IPS DF 4.7 (cell line): ENCODE results near the gene CA5B.
"Not testable (repeated sequence)": the region's sequence is repeated elsewhere in the genome, so short reads cannot be mapped to it uniquely, and the experiment has no call there.

Experiments used
- DNase-seq: peaks from one replicate; pipeline ENCODE4 v3.0.0-alpha.2; 2013; ENCODE audit warnings: low spot score; ENCODE audit errors: extremely low read depth

CA5B gene, protein sequence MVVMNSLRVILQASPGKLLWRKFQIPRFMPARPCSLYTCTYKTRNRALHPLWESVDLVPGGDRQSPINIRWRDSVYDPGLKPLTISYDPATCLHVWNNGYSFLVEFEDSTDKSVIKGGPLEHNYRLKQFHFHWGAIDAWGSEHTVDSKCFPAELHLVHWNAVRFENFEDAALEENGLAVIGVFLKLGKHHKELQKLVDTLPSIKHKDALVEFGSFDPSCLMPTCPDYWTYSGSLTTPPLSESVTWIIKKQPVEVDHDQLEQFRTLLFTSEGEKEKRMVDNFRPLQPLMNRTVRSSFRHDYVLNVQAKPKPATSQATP

DNA sequence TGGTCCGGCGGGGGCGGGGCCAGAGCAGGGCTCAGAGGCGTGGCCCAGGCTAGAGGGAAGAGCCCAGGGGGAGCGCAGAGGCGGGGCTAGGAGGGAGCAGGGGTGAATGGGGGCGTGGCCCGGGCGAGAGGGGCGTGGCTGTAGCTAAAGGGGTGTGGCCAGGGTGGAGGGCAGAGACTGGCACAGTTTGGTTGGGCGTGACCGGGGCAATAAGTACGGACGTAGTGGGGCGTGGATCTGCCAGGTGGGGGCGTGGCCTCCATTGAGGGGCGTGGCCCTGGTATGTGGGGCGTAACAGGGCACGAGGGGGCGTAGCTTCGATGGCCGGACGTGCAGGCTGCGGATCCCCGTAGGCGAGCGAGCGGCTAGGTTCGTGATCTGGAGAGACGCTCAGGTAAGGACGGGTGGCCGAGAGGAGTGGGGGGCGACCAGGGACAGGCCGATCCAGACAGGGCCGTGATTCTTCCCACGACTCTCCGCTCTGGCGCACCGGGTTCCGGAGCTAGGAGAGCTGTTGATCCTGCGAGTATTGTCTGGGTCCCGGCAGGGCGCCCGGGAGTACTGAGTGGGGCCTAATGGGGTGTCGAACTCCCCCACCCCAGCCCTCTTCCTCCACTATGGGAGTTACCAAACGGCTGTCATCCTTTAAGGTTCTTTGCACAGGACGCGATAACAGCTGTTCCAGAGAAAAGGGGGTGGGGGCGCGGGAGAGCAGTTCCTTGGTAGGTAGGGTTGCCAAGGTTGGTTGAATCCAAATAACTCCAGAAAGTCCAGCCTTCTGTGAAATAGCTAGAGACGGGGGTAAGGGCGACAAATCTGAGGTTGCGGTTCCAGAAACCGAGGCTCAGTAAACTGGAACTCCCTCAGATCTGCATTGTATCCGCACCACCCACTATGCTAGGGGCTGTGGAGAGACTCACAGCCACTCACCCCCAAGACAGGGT is at the start of gene CA5B:
TSS of gene CA5B (plus strand) at position 312 of the 944 bp plus-strand sequence. CDS start 11,754 bp downstream, outside the sequence.
- DNase-seq = peak; percentile 36

DNA sequence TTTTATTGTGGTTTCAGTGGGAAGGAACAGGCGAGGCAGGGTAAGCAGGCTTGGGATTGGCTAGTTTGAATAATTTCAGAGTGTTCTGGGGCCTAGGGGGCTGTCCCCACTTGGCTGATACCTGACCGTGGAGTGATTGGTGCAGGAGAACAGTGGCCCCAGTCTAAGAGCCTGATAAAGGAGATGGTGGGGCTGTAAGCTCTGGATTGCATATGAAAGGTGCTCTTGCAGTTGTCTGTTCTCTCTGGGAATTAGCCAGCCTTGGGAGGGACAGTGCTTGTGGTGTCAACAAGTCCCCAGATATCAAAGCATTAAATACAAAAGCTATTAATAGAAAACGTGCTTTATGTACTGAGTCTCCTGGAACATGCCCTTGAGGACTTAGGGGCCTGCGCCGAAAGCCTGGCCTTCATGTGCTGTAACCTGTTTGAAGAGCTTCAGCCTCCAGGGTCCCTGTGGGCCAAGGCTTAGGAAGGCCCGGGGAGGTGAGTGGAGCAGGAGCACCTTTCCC is 43.1 kb upstream of the CA5B start:
- no peak for DNase-seq

DNA sequence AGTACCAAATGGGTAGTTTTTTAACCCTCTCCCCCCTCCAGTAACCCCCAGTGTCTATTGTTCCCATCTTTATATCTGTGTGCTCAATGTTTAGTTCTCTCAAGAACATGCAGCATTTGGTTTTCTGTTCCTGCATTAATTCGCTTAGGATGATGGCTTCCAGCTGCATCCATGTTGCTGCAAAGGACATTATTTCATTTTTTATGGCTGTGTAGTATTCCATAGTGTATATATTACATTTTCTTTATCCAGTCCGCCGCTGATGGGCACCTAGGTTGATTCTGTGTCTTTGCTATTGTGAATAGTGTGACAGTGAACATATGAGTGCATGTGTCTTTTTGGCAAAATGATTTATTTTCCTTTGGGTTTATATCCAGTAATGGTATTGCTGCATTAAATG is 41.6 kb upstream of the CA5B start:
- no peak for DNase-seq

DNA sequence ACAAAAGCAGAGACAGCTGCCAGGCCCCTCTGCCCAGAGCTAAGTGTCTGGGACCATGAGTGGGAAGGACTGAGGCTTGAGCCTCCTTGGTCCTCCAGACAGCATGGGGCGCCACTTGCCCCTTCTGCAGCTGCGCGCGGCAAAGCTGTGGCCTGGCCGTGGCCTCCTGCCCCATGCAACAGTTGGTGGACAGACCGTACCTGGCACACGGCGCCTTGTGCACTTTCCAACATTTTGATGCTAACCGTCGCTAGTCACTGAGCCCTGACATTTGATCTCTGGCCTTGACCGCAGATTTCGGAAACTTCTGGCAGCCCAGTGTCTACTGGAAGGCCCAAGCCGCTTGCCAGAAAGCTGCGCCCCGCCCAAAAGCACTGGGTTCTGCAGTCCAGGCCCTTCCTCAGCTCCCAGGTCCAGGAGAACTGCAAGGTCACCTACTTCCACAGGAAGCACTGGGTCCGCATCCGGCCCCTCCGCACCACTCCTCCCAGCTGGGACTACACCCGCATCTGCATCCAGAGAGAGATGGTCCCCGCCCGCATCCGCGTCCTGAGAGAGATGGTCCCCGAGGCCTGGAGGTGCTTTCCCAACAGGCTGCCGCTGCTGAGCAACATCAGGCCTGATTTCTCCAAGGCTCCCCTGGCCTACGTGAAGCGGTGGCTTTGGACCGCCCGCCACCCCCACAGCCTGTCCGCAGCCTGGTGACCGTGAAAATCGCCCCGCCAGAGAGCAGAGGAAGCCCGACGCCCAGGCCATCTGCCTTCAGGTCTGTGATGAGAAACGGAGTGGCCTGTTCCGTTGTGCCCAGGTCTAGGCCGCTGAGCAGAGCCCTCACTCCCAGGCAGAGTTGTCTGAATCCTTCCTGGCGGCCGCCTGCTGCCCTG is 35.3 kb upstream of the CA5B start:
- DNase-seq = no peak

DNA sequence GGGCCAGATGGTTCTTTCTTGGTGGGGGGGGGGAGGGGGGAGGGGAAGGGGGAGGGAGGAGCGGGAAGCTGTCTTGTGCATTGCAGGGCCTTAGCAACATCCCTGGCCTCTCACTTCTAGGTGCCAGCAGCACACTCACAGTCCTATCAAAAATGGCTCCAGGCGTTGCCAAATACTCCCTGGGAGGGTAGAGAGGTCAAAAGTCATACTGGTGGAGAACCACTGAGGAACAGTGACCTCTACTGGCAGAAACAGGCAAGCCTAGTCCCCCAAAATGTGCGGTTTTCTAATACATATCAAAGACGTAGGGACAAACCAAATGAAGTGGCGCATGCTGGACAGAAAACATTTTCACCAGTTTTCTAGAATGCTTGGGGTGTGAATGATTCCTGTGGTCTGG is 34.3 kb upstream of the CA5B start:
- not testable (repeated sequence) for DNase-seq

DNA sequence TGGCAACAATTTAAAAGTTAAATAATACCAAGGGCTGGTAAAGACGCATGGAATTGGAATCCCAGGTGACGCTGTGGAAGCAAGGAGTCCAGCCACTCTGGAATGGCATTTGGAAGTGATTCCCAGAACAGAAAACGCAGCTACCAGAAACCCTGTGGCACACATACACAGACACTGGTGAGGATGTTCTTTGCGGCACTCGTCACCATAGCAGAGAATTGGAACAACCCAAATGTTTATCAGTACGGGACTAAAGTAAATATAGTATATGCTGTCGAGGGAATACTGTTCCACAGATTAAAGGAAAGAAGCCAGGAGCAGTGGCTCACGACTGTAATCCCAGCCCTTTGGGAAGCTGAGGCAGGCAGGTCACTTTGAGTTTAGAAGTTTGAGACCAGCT is 33.8 kb upstream of the CA5B start:
- not testable (repeated sequence) for DNase-seq

DNA sequence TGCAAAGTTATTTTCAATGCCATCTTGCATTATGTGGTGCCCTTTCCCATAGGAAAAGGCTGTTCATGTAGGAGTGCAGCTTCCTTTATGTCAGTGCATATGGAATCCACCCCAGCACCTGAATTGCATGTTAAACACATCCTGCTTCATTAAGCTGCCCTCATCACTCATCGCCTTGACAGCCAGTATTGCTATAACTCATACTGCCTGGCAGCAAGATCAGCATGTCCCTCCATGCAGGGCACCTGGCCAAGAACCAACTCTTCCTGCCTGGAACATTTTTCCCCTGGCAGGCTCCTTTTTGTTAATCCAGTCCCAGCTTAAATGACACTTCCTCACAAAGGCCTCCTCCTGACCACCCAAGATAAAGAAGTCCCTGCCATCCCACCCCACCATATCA is 23.5 kb upstream of the CA5B start:
- no peak for DNase-seq

DNA sequence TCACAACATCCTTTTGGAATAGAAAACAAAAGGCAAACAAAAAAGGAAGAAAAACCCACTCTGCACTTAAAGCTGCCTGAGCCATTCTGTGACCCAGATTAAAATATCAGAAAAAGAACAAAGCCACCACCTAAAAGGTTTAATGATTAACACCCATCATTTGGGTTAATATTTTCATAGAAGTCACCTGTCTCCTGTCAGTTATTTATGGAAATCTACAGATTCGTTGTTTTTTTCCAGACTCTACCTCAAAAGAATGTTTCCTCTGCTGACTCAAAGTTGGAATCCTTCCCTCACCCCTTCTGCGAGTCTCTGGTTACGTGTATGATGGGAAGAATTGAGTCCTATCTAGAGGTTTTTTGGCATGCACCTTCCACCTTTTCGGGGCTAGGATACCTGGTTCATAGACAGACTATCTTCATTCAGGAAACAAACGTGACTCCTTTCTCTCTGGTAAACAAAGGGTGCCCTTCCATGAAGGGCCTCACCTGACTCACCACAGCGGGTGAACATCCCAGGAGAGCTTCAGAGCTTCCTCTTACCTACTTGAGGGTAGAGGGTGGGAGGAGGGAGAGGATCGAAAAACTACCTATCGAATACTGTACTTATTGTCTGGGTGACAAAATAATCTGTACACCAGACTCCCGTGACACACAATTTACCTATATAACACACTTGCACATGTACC is 19.6 kb upstream of the CA5B start:
- no peak for DNase-seq

DNA sequence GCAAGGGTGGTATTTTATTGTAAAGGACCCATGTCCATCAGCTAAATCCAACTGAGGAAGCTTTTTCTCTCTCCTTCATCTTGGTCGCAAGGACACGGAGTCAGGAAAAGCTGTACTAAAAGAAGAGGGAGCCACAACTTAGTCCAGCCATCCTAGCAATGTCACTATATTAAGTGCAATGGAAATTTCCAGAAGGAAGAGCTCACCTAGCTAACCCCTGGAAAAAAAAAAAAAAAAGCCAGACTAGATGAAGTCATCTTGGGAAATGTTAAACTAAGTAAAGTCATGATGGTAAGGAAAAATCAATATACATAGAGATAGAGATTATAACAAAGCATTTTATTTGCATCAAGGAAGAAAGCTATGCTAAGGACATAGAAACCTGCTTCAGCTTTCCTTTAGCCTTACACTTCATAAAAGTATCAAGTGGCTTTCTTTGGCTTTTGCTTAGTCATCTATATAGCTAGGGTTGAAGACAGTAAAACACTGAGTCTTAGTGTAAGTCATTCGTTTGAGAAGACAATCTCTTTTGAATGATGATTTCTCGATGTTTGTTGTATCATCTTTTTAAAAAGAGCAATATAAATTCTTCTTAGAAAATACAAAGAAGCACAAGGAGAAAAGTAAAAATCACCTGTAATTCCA is 18.6 kb upstream of the CA5B start:
- no peak for DNase-seq

DNA sequence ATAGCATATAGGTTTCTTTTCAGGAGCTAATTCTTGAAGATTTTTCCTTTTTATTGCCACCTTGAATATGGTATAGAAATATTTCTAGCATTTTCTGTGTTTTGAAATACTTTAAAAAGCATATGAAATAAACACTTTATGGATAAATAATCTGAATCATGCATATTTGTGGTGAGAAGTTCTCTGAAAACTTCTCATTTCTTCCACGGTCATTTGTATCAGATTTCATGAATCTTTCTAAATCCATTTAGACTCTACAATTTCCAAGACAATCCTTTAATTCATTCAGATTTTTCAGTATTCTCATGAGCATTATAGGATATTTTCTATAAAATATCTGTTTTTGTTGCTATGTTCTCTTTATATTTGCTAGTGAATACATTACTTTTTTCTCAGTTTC is 16.2 kb upstream of the CA5B start:
- no peak for DNase-seq

DNA sequence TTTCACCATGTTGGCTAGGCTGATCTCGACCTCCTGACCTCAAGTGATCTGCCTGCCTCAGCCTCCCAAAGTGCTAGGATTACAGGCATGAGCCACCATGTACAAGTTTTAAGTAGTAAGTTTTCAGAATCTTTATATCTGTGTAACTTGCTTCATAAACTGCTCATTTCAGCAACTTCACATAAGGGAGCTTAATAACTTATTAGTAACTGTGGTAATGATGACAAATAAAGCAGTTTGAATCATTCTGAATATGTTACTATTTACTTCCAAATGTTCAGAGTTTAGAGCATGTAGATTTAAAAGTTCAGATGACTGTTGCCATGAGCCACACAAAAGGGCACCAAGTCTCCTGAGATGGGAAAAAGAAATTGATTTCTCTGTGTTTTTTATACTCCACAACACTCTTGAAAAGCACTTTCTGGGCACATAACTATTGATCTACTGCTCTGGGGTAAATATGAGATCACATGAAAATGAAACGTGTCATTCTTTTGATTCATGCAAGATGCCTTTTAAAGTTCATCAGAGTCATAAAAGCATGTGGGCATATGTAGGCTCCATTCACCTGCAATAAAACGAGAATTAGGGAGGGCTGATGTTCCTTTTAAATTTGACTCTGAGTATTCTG is 14.1 kb upstream of the CA5B start:
- no peak for DNase-seq

DNA sequence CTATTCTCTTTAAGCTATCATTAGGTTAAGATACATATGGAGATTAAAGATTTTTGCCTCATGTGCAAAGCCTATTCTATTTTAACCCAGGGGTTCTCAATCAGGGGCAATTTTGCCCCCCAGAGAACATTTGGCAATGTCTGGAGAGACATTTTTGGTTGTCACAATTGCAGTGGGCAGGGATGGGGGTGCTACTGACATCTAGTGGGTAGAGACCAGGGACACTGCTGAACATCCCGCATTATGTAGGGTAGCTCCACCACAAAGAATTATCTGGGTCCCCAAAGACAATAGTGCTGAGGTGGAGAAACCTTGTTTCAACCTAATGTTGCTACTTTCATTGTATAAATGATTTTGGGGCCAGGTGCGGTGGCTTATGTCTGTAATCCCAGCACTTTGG is 13.2 kb upstream of the CA5B start:
- DNase-seq = no peak

DNA sequence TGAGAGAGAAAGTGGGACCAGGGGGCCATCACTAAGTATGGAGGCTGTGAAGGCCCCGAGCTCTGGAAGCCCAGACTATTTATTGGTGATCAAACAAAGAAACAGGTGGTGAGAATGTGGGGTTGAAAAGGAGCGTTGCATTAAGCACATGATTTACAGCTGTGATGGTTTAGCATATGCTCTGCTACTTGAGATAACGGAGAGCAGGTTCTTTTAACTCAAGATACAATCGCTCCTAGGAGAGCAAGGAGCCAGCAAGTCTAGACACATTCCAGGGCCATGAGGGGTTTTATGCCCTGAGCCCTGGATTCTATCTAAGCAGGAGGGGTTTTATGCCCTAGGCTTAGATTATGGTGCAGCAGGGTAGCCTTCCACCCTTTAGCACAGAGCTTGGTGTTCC is 6.7 kb upstream of the CA5B start:
- not testable (repeated sequence) for DNase-seq

DNA sequence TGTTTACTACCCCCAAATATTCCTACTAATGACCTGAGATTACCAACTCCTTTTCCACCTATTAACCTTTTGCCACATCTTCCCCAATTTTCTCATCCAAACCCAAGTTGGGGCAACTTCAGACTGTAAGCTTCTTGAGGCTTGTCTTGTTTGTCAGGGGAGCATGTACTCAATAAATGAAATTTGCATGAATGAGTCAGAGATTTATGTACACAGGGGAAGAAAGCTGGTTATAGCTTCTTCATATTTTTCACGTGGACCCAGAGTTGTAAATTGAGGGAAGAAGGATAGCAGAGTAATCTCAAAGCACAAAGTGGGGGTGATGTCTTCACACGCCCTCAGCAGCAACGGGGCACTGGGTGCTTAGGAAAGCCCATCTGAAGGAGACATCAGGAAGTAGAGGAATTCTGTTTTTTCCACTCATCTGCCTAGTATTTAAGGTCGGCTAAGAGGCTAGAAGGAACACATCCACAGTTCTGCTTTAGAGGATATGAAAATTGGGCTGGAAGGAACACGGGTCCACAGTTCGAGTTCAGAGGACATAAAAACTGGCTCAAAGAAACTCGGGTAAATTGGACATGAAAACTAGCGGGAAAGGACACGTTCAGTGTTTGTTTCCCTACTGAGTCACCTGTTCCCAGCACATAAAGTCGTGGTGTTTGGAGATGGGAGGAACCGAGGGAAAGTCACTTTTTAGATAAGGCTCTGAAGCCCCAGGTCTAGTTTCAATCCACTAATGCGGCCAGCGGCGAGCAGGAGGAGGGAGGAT is 696 bp upstream of the CA5B start:
- DNase-seq = no peak

DNA sequence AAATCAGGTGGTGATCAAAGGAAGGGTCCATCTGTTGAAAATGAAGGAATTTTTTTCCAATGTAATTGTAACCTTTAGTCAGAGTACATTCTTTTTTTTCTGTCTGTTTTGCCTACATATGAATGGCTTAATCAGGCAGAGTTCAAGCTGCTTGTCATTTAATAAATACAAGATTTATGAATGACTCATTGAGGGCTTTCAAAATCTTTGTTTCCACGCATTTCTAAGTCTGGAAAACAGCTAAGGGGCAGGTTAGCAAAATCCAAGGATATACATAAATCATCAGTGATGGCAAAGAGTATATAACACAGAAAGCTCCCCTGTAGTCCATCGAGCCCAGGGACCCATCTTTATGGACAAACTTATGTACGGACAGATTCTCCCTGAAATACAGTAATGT is 1.8 kb downstream of the CA5B start:
- DNase-seq = no peak

DNA sequence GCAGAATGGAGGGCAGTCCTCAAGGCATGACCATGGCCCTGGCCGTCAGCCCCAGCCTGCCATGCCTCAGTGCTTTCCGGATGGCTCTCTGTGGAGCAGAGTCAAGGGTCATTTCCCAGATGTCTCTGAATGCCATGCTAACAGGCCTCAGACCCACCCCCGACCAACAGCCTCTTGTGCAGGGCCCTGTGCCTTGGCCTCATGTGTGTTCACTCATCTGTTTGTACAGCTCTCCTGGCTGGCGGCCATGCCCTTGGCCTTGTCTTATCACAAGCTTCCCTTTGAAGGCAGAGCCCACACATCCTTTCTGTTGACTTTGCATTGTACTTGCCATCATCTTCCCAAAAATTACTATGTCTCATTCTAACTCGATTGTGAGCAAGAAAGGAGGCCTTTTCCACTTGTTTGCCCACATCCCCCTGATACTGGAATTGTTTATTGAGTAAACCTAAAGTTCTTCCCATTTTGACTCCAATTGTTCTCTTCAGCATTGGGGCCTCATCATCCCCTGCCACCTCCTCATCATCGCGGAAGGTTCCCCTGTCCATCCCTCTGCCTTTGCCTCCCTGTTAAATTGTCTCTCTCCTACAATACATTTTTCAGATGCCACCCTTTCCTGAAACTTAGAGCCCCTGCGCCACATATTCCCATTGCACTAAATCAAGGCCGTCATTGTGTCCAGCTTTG is 6.3 kb downstream of the CA5B start:
- DNase-seq = no peak

DNA sequence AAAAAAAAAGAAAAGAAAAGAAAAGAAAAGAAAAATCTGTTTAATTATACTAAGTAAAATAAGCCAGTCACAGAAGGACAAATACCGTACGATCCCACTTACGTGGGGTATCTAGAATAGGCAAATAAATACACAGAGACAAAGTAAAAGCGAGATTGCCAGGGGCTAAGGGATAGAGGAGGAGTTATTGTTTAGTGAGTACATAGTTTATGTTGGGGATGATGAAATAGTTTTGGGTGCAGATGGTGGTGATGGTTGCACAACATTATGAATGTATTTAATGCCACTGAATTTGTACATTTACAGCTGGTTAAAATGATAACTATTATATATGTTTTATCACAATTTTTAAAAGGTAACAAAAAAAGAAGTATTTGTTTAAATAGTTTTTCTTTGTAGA is 7.1 kb downstream of the CA5B start:
- DNase-seq = no peak

DNA sequence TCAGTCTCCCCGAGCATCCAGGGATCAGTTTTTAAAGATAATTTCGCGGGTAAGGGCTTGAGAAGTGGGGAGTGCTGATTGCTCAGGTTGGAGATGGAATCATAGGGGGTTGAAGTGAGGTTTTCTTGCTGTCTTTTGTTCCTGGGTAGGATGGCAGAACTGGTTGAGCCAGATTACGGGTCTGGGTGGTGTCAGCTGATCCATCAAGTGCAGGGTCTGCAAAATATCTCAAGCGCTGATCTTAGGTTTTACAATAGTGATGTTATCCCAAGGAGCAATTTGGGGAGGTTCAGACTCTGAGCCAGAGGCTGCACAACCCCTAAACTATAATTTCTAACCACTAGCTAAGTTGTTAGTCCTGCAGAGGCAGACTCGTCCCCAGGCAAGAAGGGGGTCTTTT is 8.6 kb downstream of the CA5B start:
- not testable (repeated sequence) for DNase-seq
